GM19023 (cell line): Measurements from ENCODE around the gene WDR70.
"Not testable (repeated sequence)": the region's sequence is repeated elsewhere in the genome, so short reads cannot be mapped to it uniquely, and the experiment has no call there.

Source experiments
- ATAC-seq: cut with Tn5 transposase; IDR thresholded peaks from one replicate; pipeline ENCODE4 v1.9.1; 2021; ENCODE audit warnings: mild to moderate bottlenecking, moderate library complexity; ENCODE audit not compliant: unreplicated experiment

The WDR70 gene

GRCh38 chr5:37511646-37512045 lies 132.5 kb downstream of the WDR70 start:
- ATAC-seq, result no peak

GRCh38 chr5:37514946-37515345 lies 135.8 kb downstream of the WDR70 start:
- ATAC-seq, result no peak

GRCh38 chr5:37517686-37518085 lies 138.6 kb downstream of the WDR70 start:
- ATAC-seq, result no peak

- not testable (repeated sequence) for ATAC-seq
These were observed 139.2 kb downstream of the WDR70 start for GRCh38 chr5:37518356-37518755.

GRCh38 chr5:37519304-37519703 lies 140.2 kb downstream of the WDR70 start:
- no peak for ATAC-seq

GRCh38 chr5:37519807-37520206 lies 140.7 kb downstream of the WDR70 start:
- ATAC-seq, result no peak

GRCh38 chr5:37520811-37521210 lies 141.7 kb downstream of the WDR70 start:
- ATAC-seq, result no peak

- ATAC-seq, result no peak
These were observed 154.0 kb downstream of the WDR70 start for GRCh38 chr5:37532976-37533740.

GRCh38 chr5:37533851-37534250 lies 154.7 kb downstream of the WDR70 start:
- ATAC-seq, result no peak

GRCh38 chr5:37539459-37539858 lies 160.3 kb downstream of the WDR70 start:
- ATAC-seq, result no peak

GRCh38 chr5:37543216-37543615 lies 164.1 kb downstream of the WDR70 start:
- ATAC-seq, result no peak

GRCh38 chr5:37549411-37549810 lies 170.3 kb downstream of the WDR70 start:
- no peak for ATAC-seq

- no peak for ATAC-seq
These were observed 173.0 kb downstream of the WDR70 start for GRCh38 chr5:37552161-37552560.

GRCh38 chr5:37552770-37553719 lies 173.9 kb downstream of the WDR70 start:
- no peak for ATAC-seq

GRCh38 chr5:37553720-37554404 lies 174.7 kb downstream of the WDR70 start:
- no peak for ATAC-seq

GRCh38 chr5:37554405-37554739 lies 175.3 kb downstream of the WDR70 start:
- no peak for ATAC-seq

- no peak for ATAC-seq
These were observed 175.8 kb downstream of the WDR70 start for GRCh38 chr5:37554938-37555337.

GRCh38 chr5:37557734-37558293 lies 178.7 kb downstream of the WDR70 start:
- no peak for ATAC-seq

GRCh38 chr5:37565062-37565670 lies 186.0 kb downstream of the WDR70 start:
- ATAC-seq, result no peak

GRCh38 chr5:37567566-37567965 lies 188.4 kb downstream of the WDR70 start:
- no peak for ATAC-seq
